ENCODE data around the gene MCF2L. TPM values are rescaled to one million over a fixed set of nuclear protein-coding genes. Genes with fewer than 3 reads are reported as not detected.
"Not testable (repeated sequence)": the region's sequence is repeated elsewhere in the genome, so short reads cannot be mapped to it uniquely, and the experiment has no call there.

MCF2L gene
- total and polyA plus RNA-seq, 5 donors from 2014 or later: 0.34 to 22.2 (median 1.3) TPM

GRCh38 chr13:113096745-113097305 is 127.8 kb downstream of the MCF2L start:
- no peaks in the 10 kb centered on the region for H3K4me1 Mint-ChIP-seq
- Histone ChIP-seq H3K36me3 (ENCODE audit: control insufficient read depth, insufficient read depth, low read length) (no peaks in the 10 kb centered on the region), H3K27ac (ENCODE audit: insufficient read depth, low read length, poor library complexity, severe bottlenecking) (no peak overlapping the region), H3K4me1 (ENCODE audit: control insufficient read depth, insufficient read depth, low read length, poor library complexity, severe bottlenecking) (no peaks in the 10 kb centered on the region), H3K9me3 (ENCODE audit: control insufficient read depth in 2 of 2, low read length in 2 of 2) (no peaks in the 10 kb centered on the region), H3K4me3 (ENCODE audit: low read depth, low read length) (no peak overlapping the region), H3K27me3 (ENCODE audit: control insufficient read depth, insufficient read depth, low read length) (no peaks in the 10 kb centered on the region)
- H3K36me3 Mint-ChIP-seq: peaks cover 3% of the 10 kb centered on the region
- DNase-seq (no peak), ATAC-seq (ENCODE audit: low read depth in 2 of 2) (no peak)
- H3K9me3 Mint-ChIP-seq: peaks cover 0 to 7% (median 0%) of the 10 kb centered on the region in 7 donors
- no peaks in the 10 kb centered on the region for H3K27me3 Mint-ChIP-seq
- no peak overlapping the region for H3K4me3 Mint-ChIP-seq
- no peak overlapping the region for H3K27ac Mint-ChIP-seq

- Mint-ChIP-seq H3K36me3 (peaks cover 3% of the 10 kb centered on the region), H3K4me1 (no peaks in the 10 kb centered on the region), H3K27ac (peak overlapping the region in 1 of 3 donors; percentile 43), H3K4me3 (no peak overlapping the region), H3K9me3 (peaks cover 0 to 7% (median 0%) of the 10 kb centered on the region in 7 donors), H3K27me3 (no peaks in the 10 kb centered on the region)
- Histone ChIP-seq H3K27ac (ENCODE audit: insufficient read depth, low read length, poor library complexity, severe bottlenecking) (no peak overlapping the region), H3K4me1 (ENCODE audit: control insufficient read depth, insufficient read depth, low read length, poor library complexity, severe bottlenecking) (no peaks in the 10 kb centered on the region), H3K4me3 (ENCODE audit: low read depth, low read length) (no peak overlapping the region), H3K9me3 (ENCODE audit: control insufficient read depth in 2 of 2, low read length in 2 of 2) (no peaks in the 10 kb centered on the region), H3K36me3 (ENCODE audit: control insufficient read depth, insufficient read depth, low read length) (no peaks in the 10 kb centered on the region), H3K27me3 (ENCODE audit: control insufficient read depth, insufficient read depth, low read length) (no peaks in the 10 kb centered on the region)
- ATAC-seq (ENCODE audit: low read depth in 2 of 2) (no peak), DNase-seq (no peak)
Observed at GRCh38 chr13:113097651-113098050, 128.6 kb downstream of the MCF2L start.

GRCh38 chr13:113098162-113098732 is 129.2 kb downstream of the MCF2L start:
- Mint-ChIP-seq H3K4me1 (no peaks in the 10 kb centered on the region), H3K36me3 (peaks cover 3% of the 10 kb centered on the region), H3K27ac (peak overlapping the region in 1 of 3 donors; percentile 43), H3K27me3 (no peaks in the 10 kb centered on the region), H3K4me3 (no peak overlapping the region), H3K9me3 (peaks cover 0 to 7% (median 0%) of the 10 kb centered on the region in 7 donors)
- Histone ChIP-seq H3K27me3 (ENCODE audit: control insufficient read depth, insufficient read depth, low read length) (no peaks in the 10 kb centered on the region), H3K36me3 (ENCODE audit: control insufficient read depth, insufficient read depth, low read length) (no peaks in the 10 kb centered on the region), H3K4me3 (ENCODE audit: low read depth, low read length) (no peak overlapping the region), H3K4me1 (ENCODE audit: control insufficient read depth, insufficient read depth, low read length, poor library complexity, severe bottlenecking) (no peaks in the 10 kb centered on the region), H3K9me3 (ENCODE audit: control insufficient read depth in 2 of 2, low read length in 2 of 2) (no peaks in the 10 kb centered on the region), H3K27ac (ENCODE audit: insufficient read depth, low read length, poor library complexity, severe bottlenecking) (no peak overlapping the region)
- ATAC-seq (ENCODE audit: low read depth in 2 of 2) (no peak), DNase-seq (no peak)

GRCh38 chr13:113099142-113099541 is 130.1 kb downstream of the MCF2L start:
- Mint-ChIP-seq H3K36me3 (peaks cover 3% of the 10 kb centered on the region), H3K4me3 (no peak overlapping the region), H3K27me3 (no peaks in the 10 kb centered on the region), H3K9me3 (peaks cover 0 to 7% (median 0%) of the 10 kb centered on the region in 7 donors), H3K27ac (no peak overlapping the region), H3K4me1 (no peaks in the 10 kb centered on the region)
- DNase-seq: no peak
- no peak for ATAC-seq (ENCODE audit: low read depth in 2 of 2)
- H3K27ac ChIP-seq (ENCODE audit: insufficient read depth, low read length, poor library complexity, severe bottlenecking): no peak overlapping the region
- H3K27me3 ChIP-seq (ENCODE audit: control insufficient read depth, insufficient read depth, low read length): no peaks in the 10 kb centered on the region
- H3K36me3 ChIP-seq (ENCODE audit: control insufficient read depth, insufficient read depth, low read length): no peaks in the 10 kb centered on the region
- no peak overlapping the region for H3K4me3 ChIP-seq (ENCODE audit: low read depth, low read length)
- H3K9me3 ChIP-seq (ENCODE audit: control insufficient read depth in 2 of 2, low read length in 2 of 2): no peaks in the 10 kb centered on the region
- H3K4me1 ChIP-seq (ENCODE audit: control insufficient read depth, insufficient read depth, low read length, poor library complexity, severe bottlenecking): no peaks in the 10 kb centered on the region

GRCh38 chr13:113102302-113102701 is 133.3 kb downstream of the MCF2L start:
- not testable (repeated sequence) for H3K27me3 ChIP-seq (ENCODE audit: control insufficient read depth, insufficient read depth, low read length); H3K27me3 Mint-ChIP-seq; H3K4me1 Mint-ChIP-seq; H3K27ac ChIP-seq (ENCODE audit: insufficient read depth, low read length, poor library complexity, severe bottlenecking); H3K36me3 Mint-ChIP-seq; H3K4me1 ChIP-seq (ENCODE audit: control insufficient read depth, insufficient read depth, low read length, poor library complexity, severe bottlenecking); H3K9me3 Mint-ChIP-seq; DNase-seq; H3K27ac Mint-ChIP-seq; H3K36me3 ChIP-seq (ENCODE audit: control insufficient read depth, insufficient read depth, low read length); H3K4me3 Mint-ChIP-seq; H3K9me3 ChIP-seq (ENCODE audit: control insufficient read depth in 2 of 2, low read length in 2 of 2); H3K4me3 ChIP-seq (ENCODE audit: low read depth, low read length); ATAC-seq (ENCODE audit: low read depth in 2 of 2)

GRCh38 chr13:113102727-113103126 is 133.7 kb downstream of the MCF2L start:
- H3K27ac Mint-ChIP-seq: no peak overlapping the region
- ATAC-seq (ENCODE audit: low read depth in 2 of 2) (no peak), DNase-seq (no peak)
- H3K27me3 Mint-ChIP-seq: no peaks in the 10 kb centered on the region
- no peak overlapping the region for H3K4me3 ChIP-seq (ENCODE audit: low read depth, low read length)
- peak overlapping the region in 1 of 4 donors; percentile 62 for H3K4me3 Mint-ChIP-seq
- H3K27ac ChIP-seq (ENCODE audit: insufficient read depth, low read length, poor library complexity, severe bottlenecking): no peak overlapping the region
- peaks cover 0 to 5% (median 0%) of the 10 kb centered on the region in 7 donors for H3K9me3 Mint-ChIP-seq
- no peaks in the 10 kb centered on the region for H3K4me1 Mint-ChIP-seq
- no peaks in the 10 kb centered on the region for H3K36me3 Mint-ChIP-seq
- no peaks in the 10 kb centered on the region for H3K9me3 ChIP-seq (ENCODE audit: control insufficient read depth in 2 of 2, low read length in 2 of 2)
- no peaks in the 10 kb centered on the region for H3K36me3 ChIP-seq (ENCODE audit: control insufficient read depth, insufficient read depth, low read length)
- no peaks in the 10 kb centered on the region for H3K27me3 ChIP-seq (ENCODE audit: control insufficient read depth, insufficient read depth, low read length)
- no peaks in the 10 kb centered on the region for H3K4me1 ChIP-seq (ENCODE audit: control insufficient read depth, insufficient read depth, low read length, poor library complexity, severe bottlenecking)

GRCh38 chr13:113103646-113104045 is 134.6 kb downstream of the MCF2L start:
- no peak overlapping the region for H3K4me3 Mint-ChIP-seq
- no peak overlapping the region for H3K27ac ChIP-seq (ENCODE audit: insufficient read depth, low read length, poor library complexity, severe bottlenecking)
- no peaks in the 10 kb centered on the region for H3K36me3 ChIP-seq (ENCODE audit: control insufficient read depth, insufficient read depth, low read length)
- H3K27me3 ChIP-seq (ENCODE audit: control insufficient read depth, insufficient read depth, low read length): no peaks in the 10 kb centered on the region
- ATAC-seq (ENCODE audit: low read depth in 2 of 2) (no peak), DNase-seq (no peak)
- no peak overlapping the region for H3K27ac Mint-ChIP-seq
- H3K4me3 ChIP-seq (ENCODE audit: low read depth, low read length): no peak overlapping the region
- H3K9me3 ChIP-seq (ENCODE audit: control insufficient read depth in 2 of 2, low read length in 2 of 2): no peaks in the 10 kb centered on the region
- H3K36me3 Mint-ChIP-seq: no peaks in the 10 kb centered on the region
- no peaks in the 10 kb centered on the region for H3K4me1 Mint-ChIP-seq
- no peaks in the 10 kb centered on the region for H3K27me3 Mint-ChIP-seq
- H3K9me3 Mint-ChIP-seq: peaks cover 0 to 3% (median 0%) of the 10 kb centered on the region in 7 donors
- no peaks in the 10 kb centered on the region for H3K4me1 ChIP-seq (ENCODE audit: control insufficient read depth, insufficient read depth, low read length, poor library complexity, severe bottlenecking)
